HG03039 (cell line): ENCODE data around the gene SYT8.
"Not testable (repeated sequence)": the region's sequence is repeated elsewhere in the genome, so short reads cannot be mapped to it uniquely, and the experiment has no call there.

ENCODE experiments used
- ATAC-seq: cut with Tn5 transposase; IDR thresholded peaks from one replicate; pipeline ENCODE4 v1.9.1; 2021; ENCODE audit warnings: mild to moderate bottlenecking, moderate library complexity; ENCODE audit not compliant: unreplicated experiment

Gene SYT8

GRCh38 chr11:1882265-1883238, 47.8 kb downstream of the SYT8 start:
- no peak for ATAC-seq

- ATAC-seq, result no peak
Measured at GRCh38 chr11:1883346-1884302, 48.8 kb downstream of the SYT8 start.

DNA sequence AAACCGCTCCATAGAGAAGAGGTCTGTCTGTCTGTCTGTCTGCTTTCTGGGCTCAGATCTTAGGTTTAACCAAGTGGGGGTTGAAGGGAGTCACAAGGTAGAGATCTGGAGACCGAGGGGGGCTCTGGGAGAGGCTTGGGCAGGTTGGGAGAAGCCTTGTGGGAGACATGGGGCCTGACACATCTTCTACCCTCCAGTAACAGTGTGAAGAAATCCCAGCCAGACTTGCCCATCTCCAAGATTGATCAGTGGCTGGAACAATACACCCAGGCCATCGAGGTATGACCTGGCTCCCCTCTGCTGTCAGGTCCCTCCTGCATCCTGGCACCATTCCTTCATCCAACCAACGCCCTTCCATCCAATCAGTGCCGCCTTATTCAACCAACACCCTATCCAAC, 49.5 kb downstream of the SYT8 start:
- ATAC-seq, result no peak

DNA sequence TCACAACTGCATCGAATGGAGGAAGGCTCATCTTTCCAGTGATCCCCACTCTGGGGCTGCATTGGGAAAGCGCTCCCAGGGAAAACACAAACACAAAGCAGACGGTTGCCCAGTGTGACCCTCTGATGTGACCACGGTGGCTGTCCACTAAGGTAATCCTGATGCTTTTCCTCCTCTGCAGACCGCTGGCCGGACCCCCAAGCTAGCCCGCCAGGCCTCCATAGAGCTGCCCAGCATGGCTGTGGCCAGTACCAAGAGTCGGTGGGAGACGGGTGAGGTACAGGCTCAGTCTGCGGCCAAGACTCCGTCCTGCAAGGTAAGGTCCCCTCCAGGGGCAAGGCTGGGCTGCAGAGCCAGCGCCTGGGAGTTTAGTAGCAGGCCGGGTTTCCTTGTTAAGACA, 51.8 kb downstream of the SYT8 start:
- not testable (repeated sequence) for ATAC-seq
